Activated CD8-positive, alpha-beta memory T cell treated with anti-CD3 and anti-CD28 coated beads, Interleukin-2, amount 50 U/mL, for 1 hour (primary cell): ENCODE data around the gene TTI1.

Source experiments
- DNase-seq: peaks from one replicate; pipeline ENCODE4 v3.0.0-alpha.2; 2020; ENCODE audit errors: extremely low read depth

TTI1 gene

DNA sequence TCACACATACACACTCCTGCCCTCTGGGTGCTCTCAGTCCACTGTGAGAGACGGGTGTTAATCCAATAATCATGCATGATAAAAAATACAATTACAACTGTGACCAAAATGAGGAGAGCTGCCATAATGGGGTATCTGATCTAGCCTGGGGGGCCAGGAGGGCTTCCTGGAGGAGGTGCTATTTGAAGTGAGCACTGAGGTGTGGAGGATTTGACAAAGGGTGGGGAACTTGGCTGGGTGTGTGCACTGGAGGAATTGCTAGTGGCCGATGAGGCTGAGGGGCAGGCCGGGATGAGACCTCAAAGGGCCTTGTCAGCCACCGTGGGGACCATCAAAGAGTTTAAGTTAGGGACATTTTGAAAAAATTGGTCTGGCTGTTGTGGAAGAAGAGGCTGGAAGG lies 95.6 kb downstream of the TTI1 start:
- DNase-seq = no peak

- no peak for DNase-seq
Observed at GRCh38 chr20:37936451-37936850, 96.8 kb downstream of the TTI1 start.

- no peak for DNase-seq
Observed at GRCh38 chr20:37936041-37936440, 97.2 kb downstream of the TTI1 start.

DNA sequence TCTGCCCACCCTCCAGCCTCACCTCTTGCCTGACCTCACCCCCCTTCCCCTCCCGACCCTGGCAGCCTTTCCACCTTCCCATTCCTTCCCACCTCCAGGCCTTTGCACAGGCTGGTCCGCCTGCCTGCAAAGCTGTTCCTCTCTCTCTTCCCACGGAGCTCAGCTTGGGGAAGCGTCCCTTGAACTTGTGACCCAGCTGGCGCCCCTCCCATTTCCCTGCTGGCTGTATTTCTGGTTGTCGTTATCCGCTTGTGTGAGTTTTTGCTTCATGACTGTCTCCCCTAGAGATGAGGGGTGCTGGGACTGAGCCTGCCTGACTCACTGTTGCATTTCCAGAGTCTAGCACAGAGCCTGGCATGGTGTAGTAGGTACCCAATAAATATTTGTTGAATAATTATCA lies 97.8 kb downstream of the TTI1 start:
- DNase-seq = no peak

GRCh38 chr20:37934634-37935375 lies 98.5 kb downstream of the TTI1 start:
- no peak for DNase-seq

- no peak for DNase-seq
Observed at GRCh38 chr20:37933786-37934633, 99.2 kb downstream of the TTI1 start.
